ENCODE measurements around the gene HOXA7.

HOXA7 gene

DNA sequence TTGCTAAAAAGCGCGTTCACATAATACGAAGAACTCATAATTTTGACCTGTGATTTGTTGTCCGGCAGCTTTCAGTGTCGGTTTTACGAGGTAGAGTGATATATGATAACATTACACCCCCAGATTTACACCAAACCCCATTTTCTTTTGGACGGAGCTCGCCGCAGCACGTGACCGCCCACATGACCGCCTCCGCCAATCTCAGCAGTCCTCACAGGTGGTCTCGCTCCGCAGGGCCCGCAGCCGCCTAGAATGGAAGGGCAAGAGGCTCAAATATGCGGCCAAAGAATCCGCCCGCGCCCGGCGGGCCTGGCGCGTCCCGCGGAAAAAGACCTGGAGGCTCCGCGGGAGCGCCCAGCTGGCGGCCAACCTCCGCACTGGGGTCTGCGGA lies at the start of gene HOXA7:
TSS of gene HOXA7 (minus strand) at position 168 of the 391 bp plus-strand sequence. CDS start at position 38, 130 bp downstream.
- peak in 1 of 2 experiments; percentile 39 for DNase-seq

DNA sequence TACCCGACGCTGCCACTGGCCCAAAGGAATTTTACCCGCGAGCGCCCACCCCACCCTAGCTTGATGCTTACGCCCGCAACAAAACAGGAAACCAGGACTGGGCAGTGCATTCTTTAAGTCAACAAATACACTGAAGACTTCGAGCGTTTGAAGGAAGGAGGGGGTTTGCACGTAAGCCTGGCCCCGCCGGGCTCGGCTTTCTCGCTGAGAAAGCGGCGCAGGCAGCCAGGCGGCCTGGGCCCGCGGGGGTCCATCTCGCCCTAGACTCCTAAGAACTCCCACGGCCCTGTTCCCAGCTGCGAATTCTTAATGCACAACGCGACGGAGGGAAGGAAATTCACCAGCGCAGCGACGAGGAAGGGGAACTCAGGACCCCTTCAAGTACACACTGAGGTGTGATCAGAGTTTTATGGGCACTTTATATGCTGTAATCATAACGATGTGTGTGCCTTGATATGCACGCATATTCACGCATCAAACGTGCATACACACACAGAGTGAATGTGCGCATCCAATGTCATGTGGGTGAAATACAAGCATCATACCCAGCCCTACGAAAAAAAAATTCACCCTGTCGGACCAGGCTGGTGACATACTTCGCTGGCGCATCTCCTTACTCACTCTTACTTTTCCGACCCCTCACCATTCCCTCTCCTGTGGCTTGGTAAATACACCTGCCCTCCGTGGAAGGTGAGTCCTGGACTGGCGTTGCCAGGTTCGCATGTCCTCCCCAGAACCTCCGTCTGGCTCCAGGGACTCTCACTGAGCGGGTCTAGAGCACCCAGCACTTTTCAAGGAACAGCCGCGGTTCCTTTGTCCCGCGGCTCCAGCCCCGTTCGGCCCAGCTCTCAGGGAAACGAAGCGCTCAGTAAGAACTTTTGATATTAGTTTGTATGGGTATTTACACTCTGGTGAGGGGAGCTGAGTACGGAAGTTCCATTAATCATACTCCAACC lies 49.1 kb upstream of the HOXA7 start:
- no peak for DNase-seq

DNA sequence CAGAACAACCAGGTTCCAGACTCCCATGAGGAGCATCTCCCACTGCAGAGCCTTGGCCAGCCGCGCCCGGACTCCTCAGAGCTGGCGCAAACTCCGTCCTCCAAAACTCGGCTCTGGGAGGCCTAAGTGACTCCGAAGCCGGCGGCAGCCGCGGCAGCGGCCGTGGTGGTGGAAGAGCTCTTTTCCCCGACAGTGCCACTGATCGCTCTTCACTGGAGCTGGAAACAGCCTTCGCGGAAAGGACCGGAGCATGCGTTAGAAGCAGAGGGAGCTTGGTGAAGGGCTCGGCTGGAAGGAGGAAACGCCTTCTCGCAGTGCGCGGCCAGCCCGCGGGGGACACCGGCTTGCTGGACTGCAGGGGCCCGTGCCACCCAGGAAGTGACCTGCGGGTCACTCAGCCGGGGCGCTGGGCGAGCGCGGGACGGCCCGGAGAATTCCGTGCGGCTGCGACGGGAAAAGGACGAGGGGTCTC lies 48.4 kb upstream of the HOXA7 start:
- DNase-seq, result no peak

DNA sequence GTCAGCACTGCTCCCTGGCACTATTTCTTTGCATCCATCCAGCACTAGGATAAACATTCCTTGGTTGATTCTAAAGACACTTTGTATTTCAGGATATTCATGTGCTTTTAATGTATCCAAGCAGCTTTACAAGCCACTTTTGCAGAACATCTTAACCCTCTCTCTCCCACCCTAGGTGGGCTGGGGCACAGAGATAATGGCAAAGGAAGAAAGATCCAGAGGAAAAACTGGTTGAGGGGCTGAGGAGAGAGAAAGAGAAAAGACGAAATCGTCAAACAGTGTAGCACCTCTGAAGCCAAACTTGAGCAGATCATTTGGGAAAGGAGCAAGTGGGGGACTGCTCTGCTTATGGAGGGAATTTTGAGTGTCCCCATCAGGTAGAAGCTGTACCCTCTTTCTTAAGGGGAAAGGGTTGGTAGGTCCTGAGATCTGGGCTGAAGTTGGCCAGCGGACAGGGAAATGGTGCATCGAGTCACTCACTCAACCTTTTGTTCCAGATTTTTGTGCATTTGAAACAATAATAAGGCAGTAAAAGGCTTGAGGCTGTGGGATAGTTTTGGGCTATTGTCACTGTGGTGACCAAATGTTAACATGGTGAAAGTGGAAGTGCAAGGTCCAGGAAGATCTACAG lies 47.6 kb upstream of the HOXA7 start:
- no peak for DNase-seq

DNA sequence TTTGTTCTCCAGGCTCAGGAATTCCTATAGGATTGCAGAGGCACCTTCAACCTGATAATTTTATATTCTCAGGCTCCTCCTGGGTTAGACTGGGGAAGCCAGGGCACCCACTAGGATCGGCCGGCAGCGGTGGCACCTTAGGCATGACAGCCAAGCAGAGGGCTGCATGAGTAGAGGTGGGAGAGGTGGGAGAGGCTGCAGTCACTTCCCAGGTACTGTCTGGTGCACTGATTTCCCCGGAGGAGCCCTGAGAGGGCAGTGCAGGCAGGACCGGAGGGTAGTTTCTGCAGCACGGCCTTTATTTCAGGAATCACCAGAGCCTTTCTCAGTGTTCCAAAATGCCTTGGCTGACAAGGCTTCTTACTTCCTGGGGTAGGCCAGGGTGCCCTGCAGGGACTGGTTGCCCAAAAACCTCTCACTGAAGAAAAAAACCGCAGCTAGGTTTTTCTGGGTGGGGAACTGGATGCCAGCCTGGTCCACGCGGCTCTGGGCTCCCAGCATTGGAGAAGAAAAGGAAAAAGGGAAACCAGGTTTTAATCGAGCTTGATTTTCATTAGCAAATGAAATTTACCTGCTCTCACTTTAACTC lies 47.0 kb upstream of the HOXA7 start:
- DNase-seq, result no peak

DNA sequence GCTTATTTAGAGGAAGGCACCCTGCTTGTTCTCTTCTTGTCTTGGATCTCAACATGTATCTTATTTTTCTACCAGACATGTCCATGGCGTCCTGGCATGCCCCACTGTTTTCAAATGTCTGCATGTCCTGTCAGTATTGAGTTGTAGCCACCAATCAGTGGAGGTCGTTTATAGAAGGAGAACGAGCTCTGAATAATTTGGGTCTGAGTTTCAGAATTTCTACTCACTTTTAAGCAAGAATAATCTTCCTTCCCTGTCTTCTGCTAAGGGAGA lies 46.3 kb upstream of the HOXA7 start:
- DNase-seq, result no peak

DNA sequence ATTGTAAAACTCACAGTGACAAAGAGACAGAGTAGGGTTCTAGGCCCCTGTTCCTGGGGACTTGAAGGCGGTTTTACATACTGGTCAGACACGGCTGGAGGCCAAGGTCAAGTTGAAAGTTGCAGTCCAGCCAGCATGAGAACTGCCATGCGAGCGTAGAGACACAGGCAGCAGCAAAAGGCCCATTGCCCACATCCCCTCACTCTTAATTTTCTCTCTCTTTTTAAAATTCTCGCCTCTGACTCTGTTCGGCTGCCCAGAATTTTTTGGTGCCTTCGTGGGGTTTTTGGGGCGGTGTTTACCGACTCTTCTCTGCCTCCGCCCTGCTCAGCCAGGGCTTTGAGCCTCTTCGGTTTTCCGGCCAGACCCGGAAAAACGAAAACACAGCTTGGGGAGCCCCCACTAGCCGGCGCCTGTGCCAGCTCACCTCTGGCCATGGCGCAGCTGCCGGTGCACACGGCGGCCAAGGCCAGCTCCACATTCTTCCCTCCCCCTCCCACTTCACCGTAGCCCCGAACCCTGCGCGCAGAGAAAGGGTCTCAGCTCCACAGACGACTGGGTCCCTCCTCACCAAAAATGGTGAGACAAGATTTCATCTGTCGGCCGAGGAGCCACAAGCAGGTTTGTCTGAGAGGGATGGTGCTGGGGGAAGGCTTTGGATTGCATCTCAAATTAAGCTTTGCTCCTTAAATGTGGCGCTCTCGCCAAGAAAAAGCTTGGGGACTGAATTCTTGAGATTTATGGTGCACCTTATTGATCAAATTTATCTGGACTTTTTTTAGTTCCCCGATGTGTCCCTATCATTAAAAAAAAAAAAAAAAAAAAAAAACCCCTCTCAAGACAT lies 45.8 kb upstream of the HOXA7 start:
- DNase-seq, result no peak

DNA sequence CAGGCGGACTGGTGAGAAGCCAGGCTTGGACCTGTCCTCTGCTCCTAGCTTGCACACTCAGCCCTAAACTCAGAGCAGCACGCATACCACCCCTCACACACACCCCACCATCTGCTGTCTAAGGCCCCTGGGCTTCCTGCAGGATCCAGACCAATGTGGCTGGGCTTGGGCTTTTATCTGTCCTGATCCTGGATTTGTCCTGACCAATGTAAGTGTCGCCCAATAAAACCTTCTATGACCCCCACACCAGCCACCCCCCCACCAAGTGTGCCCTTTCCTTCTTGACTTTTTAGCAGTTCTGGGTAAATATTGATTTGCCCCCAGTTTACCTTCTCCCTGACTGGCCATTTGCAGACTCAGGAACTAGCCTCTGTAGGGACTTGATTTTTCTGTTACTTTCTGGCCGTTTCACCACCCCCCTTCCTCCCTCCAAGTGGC lies 45.1 kb upstream of the HOXA7 start:
- DNase-seq, result no peak

DNA sequence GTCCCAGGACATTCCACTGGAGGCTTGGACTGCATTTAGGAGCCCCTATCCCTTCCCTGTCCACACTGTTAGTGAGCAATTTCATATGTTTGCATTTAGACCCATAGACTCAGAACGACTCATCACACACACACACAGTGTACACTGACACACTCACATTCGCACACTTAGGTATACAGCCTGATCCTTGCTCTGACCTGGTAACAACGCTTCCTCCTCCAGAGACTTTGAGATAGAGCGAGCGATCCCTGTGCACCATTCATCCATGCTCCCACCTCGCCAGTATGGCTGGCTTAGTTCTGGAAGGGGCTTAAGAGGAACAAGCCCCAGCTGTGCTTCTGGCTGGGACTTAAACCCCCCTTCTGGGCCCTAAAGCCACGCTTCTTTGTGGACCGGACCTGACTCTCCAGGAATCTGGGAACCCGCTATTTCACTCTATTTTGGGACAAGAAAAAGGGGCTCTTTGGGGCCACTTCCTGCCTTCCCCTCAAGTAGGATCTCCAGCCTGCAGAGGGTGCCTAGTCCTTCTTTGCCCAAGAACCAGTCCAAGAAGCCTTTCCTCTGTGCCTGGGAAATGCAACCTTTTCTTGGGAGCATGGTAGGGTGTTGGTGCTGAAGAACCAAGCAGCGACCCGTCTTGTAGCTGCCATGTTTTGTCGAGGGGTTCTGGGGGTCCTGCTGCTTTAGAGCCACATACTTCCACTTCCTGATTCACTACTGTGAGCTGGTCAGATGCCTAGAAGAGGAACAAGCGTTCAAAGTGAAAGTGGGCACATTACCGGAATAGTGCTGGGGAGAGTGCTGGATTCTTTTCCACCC lies 44.5 kb upstream of the HOXA7 start:
- no peak for DNase-seq

DNA sequence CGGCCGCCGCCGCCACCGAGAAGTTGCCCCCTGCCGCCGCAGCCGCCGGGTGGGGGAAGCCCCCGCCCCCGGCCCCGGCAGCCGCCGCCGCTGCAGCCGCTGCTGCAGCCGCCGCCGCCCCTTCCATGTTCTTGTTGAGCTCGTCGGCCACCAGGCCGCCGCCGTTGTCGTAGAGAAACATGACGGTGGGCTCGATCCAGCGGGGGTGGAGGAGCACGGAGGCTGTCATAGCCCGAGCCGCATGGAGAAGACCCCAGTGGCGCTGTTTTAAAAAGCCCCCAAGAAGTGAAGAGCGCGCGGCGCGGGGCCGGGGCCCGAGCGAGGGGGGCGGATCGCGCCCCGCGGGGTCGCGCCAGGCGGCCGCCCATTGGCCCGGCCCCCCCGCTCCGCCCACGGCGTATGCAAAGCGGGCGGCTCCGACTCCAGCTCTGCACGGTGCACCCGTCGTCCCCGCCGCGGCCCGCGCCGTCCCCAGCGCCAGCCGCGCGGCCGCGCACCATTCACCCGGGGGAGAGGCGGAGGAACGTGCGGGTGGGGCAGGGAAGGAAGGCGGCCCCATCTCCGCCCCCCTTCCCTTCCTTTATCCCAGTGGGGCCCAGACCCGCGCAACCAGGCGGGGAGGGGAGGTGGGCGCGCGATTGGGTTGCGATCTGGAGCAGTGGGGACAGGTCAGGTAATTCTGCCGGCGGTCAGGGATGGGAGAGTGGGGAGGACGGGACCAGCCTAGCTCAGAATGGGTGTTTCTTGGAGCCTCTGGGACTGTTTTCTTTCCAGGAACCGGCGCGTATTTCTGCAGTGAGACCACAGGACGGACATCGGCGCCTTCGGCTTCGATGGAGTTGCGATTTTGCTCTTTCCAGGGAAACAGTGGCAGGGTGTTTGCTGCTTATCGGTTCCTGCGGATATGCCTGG lies 43.6 kb upstream of the HOXA7 start, which contains the start of gene HOXA13:
TSS of gene HOXA13 (minus strand) at position 243 of the 912 bp plus-strand sequence. CDS start at position 229, 14 bp downstream.
- DNase-seq, result peak in 1 of 2 experiments; percentile 61

DNA sequence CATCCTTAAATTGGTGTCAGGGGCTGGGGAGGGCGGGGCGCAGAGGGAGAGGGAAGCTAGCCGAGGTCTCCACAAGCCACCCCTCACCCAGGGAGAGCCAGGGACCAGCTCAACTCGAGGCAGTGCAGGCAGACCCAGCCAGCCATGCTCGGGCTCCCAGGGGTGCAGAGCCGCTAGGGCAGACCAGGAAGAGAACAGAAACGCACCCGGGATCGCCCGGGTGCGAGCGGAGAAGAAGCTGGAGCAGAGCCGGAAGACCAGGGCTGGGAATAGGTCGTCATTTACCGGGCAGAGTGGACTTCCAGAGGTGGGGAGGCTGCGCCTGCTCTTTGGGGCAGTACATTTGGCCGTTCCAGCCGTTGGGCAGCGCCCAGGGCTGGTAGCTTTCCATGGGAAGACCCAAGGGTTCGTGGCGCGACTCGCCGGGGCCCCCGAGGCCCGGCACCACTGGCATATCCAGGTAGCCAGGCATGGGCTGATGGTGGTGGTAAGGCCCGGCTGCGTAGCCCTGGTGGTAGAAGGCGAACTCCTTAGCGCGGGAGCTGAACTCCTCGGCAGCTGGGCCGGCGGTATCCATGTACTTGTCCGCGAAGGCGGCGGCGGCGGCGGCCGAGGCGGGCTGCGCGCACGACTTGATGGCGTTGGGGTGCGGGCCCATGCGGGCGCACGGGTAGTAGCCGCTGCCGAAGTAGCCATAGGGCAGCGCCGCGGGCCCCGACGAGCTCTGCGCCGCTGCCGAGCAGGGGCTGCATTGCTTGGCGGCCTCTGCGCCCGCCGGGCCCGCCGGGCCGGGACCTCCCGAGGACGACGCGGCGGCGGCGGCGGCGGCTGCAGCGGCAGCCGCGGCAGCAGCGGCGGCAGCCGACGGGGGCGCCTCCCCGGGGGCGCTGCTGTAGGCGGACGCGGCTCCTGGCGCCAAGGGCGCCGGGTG lies 42.7 kb upstream of the HOXA7 start:
- no peak for DNase-seq

DNA sequence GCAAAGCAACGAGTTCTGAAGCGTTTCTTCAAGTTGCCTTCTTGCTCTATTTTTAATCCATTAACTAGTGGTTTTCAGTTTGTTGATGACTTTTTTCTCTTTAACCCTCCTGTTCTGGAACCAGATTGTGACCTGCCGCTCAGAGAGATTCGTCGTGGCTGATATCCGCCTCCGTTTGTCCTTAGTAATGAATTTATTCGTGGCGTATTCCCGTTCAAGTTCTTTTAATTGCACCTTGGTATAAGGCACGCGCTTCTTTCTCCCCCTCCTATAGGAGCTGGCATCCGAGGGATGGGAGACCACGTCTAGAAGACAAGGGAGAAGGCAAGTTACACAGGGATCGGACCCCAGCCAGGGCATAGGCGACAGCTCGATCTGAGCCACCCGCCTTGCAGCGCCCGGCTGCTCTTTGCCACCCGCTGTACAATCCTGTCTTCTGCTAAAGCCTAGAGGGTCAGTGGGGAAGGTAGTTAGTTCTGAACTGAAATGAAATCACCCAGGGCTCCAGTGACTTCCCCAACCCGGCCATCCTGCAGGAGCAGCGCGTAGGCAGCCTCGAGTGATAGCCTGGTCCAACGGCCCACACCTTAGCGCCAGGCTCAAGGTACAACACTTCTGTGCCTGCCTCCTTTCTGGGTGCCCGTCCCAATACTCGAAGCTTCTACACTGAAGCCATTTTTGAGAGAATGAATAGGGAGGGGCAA lies 41.8 kb upstream of the HOXA7 start:
- DNase-seq, result no peak

DNA sequence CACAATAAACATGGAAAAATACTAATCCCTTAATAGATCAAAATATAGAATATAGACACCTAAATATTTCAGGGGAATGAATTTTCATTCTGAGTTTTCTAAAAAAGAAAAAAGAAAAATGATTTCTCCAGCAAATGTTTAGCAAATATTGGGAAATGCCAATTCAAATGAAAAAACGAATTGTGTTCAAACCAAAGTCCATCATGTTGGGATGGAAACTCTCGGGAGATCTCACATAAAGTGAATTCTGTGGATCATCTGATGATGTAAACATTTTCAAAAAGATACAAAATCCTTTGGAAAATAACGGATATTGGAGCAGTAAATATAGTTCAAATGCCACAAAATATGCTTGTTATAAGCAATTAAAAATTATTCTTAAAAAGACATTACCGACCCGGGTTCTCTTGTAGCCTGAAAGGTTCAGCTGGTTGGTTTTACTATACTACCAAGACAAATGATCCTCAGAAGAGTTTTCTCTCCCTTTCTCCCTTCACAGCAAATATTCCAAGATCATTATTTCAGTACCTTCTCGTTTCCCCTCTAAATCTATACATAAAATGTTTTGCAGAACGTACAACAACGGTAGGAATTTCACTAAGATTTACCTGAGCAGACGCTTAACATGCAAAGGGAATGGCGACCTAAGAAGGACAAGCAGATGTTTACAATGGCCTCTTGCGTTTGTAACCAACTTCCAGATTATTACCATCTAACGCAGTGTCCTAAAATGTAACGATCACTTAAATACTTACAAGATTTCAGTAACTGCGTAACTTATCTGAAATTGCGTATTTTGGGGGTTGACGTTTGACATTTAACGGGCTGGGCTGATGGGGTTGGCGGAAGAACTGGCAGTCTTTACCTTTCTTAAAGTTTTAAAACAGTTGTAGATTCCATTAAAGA lies 40.9 kb upstream of the HOXA7 start:
- no peak for DNase-seq

DNA sequence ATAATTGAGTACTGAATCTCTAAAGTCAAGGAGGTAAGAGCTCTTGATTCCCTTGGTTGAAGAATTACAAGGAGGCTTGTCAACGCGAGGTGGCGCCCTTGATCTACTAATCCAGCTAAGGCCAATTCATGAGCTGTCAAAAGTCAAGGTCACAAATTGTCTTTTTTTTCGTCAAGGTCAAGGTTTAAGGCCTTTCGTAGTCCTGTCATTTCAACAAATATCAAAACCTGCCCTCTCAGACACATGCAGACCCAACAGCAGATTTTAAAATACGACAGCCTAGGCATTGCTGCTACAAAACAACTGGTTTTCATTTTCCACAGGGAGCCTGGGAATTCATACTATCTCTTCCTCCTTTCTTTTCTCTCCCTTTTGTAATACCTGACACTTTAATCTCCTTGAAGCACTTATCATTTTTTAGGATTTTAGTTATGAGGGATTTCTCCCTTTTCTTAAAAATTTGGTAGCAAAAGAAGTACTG lies 39.9 kb upstream of the HOXA7 start:
- peak in 1 of 2 experiments; percentile 55 for DNase-seq

DNA sequence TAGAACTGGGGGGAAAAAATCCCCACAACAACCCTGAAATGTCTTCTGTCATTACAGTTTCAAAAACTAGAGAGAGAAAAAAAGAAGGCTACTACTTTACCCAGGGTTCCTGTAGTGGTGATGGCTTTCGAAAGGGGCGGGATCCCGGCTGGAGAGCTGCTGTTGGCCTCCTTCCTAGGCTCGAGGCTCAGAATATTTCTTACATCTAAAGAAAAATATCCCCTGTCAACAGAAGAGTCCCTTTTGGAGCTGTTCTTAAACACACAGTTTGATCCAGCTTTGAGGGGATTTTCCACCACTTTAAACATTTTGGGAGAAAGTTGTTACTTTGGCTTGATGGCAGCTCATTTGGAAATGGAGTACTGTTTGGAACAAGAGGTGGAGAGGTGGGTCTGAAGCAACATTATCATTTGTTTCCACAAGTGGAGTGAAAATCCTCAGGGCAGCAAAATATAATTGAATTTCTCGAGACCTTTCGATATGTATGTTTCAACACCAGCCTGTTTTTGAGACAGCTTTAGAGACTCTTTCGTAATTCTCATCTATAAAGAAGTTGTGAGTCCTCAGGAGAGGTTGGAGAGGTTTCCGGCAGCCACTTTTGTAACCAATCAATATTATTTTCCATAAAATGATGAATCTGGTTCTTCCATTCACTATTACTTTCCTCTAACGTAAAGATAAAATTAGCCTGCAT lies 38.4 kb upstream of the HOXA7 start:
- DNase-seq, result no peak

DNA sequence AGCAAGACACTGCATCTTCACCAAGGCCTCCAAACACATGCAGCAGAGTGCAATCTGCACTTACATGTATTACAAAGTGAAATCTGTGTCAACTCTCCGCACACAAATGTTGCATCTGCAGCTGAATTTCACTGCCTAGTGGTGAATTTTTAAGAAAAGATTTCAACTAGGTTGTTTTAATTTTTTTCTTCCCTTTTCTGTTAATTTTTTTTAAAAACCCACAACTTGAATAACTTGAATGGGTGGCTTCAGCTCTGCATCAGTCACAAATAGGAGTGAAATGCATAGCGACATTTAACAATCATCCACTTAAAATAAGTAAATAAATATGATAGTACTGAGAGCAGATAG lies 37.5 kb upstream of the HOXA7 start:
- no peak for DNase-seq

All from SW 1271 (cell line).